Measurements from ENCODE around the gene TBC1D14. TPM values are rescaled to one million over a fixed set of nuclear protein-coding genes. Genes with fewer than 3 reads are reported as not detected.

TBC1D14 gene
- total RNA-seq, 1 experiment from 2014 or later: 50.2 TPM

DNA sequence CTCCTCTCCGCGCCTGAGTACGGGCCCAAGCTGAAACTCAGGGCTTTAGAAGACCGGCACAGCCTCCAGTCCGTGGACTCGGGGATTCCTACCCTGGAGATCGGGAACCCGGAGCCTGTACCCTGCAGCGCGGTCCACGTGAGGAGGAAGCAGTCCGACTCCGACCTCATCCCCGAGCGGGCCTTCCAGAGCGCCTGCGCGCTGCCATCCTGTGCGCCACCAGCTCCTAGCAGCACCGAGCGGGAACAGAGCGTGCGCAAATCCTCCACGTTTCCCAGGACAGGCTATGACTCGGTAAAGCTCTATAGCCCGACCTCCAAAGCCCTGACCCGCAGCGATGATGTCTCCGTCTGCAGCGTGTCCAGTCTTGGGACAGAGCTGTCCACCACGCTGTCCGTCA, 13.9 kb downstream of the TBC1D14 start:
- no peaks in the 10 kb centered on the region for H4K20me1 ChIP-seq (ENCODE audit: control insufficient read depth, insufficient read depth, insufficient read length)
- TF ChIP-seq, protein P1, sequence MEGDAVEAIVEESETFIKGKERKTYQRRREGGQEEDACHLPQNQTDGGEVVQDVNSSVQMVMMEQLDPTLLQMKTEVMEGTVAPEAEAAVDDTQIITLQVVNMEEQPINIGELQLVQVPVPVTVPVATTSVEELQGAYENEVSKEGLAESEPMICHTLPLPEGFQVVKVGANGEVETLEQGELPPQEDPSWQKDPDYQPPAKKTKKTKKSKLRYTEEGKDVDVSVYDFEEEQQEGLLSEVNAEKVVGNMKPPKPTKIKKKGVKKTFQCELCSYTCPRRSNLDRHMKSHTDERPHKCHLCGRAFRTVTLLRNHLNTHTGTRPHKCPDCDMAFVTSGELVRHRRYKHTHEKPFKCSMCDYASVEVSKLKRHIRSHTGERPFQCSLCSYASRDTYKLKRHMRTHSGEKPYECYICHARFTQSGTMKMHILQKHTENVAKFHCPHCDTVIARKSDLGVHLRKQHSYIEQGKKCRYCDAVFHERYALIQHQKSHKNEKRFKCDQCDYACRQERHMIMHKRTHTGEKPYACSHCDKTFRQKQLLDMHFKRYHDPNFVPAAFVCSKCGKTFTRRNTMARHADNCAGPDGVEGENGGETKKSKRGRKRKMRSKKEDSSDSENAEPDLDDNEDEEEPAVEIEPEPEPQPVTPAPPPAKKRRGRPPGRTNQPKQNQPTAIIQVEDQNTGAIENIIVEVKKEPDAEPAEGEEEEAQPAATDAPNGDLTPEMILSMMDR (conservative IDR thresholded peaks at IDR 0.05): no peak
- H2AFZ ChIP-seq (ENCODE audit: low read length): no peak overlapping the region
- H3K14ac ChIP-seq (ENCODE audit: insufficient read depth, low read length): no peak overlapping the region
- no peak overlapping the region for H3K18ac ChIP-seq (ENCODE audit: insufficient read length, low read depth, low read length)
- H3K27me3 ChIP-seq (ENCODE audit: insufficient read depth, low read length): no peaks in the 10 kb centered on the region
- H3K4me2 ChIP-seq (ENCODE audit: insufficient read depth, insufficient read length, low read length): no peak overlapping the region
- no peaks in the 10 kb centered on the region; the same call in 1 of the 2 replicates for H3K4me1 ChIP-seq (ENCODE audit: insufficient read depth, low read length)
- H2BK15ac ChIP-seq (ENCODE audit: low read depth, low read length): no peak overlapping the region
- no peak overlapping the region for H3K27ac ChIP-seq (ENCODE audit: insufficient read length, low read depth, low read length)
- peaks cover 16 to 28% of the 10 kb centered on the region in 2 experiments for H3K4me1 Mint-ChIP-seq
- no peaks in the 10 kb centered on the region for H3K9me3 Mint-ChIP-seq
- no peak for DNase-seq
- no peak overlapping the region for H2BK5ac ChIP-seq (ENCODE audit: insufficient read length, low read length)
- no peaks in the 10 kb centered on the region for H3K9me3 ChIP-seq (ENCODE audit: control insufficient read depth, low read depth, low read length)
- H2BK12ac ChIP-seq (ENCODE audit: insufficient read length, low read depth, low read length): no peak overlapping the region
- peak overlapping the region in 1 of 3 experiments; percentile 84; a peak in 1 of 7 replicates for H3K27ac Mint-ChIP-seq
- no peak overlapping the region for H3K4ac ChIP-seq (ENCODE audit: low read depth, low read length)
- H2BK20ac ChIP-seq (ENCODE audit: low read depth, low read length, poor library complexity, severe bottlenecking): no peak overlapping the region
- peaks cover 2% of the 10 kb centered on the region for H3K79me1 ChIP-seq (ENCODE audit: insufficient read depth, low read depth, low read length, poor library complexity, severe bottlenecking)
- H2AK5ac ChIP-seq (ENCODE audit: insufficient read length, low read length): no peak overlapping the region
- H3K27me3 Mint-ChIP-seq (ENCODE audit: low read depth): no peaks in the 10 kb centered on the region
- H3K56ac ChIP-seq (ENCODE audit: insufficient read length, low read depth, low read length): no peak overlapping the region
- no peaks in the 10 kb centered on the region; the same call in 1 of the 2 replicates for H3K79me2 ChIP-seq (ENCODE audit: insufficient read depth, low read length)
- no peak overlapping the region for H3T11ph ChIP-seq (ENCODE audit: low read length)
- WGBS (ENCODE audit: extremely low coverage, insufficient read length, low lambda C conversion rate): no CpG with 5 or more reads among the region's 32 CpGs
- H4K8ac ChIP-seq (replicated peaks; ENCODE audit: insufficient read length, low read depth, low read length): no peak overlapping the region
- H2BK120ac ChIP-seq (ENCODE audit: low read depth, low read length, poor library complexity, severe bottlenecking): no peak overlapping the region
- no peak overlapping the region for H3K9ac ChIP-seq (ENCODE audit: extremely low read depth, insufficient read length, low read length)
- H3K4me3 Mint-ChIP-seq: no peak overlapping the region
- no peak overlapping the region for H4K5ac ChIP-seq (ENCODE audit: insufficient read length, low read depth, low read length)
- H4K91ac ChIP-seq (ENCODE audit: insufficient read length, low read depth, low read length): no peak overlapping the region
- H3K23ac ChIP-seq (ENCODE audit: insufficient read length, low read depth, low read length): no peak overlapping the region
- H3K23me2 ChIP-seq (ENCODE audit: insufficient read length, low read depth, low read length, poor library complexity, severe bottlenecking): no peaks in the 10 kb centered on the region
- H3K36me3 Mint-ChIP-seq (ENCODE audit: insufficient read depth in 1 of 3, low read depth in 3 of 3): peaks cover 12 to 29% (median 26%) of the 10 kb centered on the region in 3 experiments; a peak in 5 of 7 replicates
